ENCODE measurements around the gene NPTXR.

DNA sequence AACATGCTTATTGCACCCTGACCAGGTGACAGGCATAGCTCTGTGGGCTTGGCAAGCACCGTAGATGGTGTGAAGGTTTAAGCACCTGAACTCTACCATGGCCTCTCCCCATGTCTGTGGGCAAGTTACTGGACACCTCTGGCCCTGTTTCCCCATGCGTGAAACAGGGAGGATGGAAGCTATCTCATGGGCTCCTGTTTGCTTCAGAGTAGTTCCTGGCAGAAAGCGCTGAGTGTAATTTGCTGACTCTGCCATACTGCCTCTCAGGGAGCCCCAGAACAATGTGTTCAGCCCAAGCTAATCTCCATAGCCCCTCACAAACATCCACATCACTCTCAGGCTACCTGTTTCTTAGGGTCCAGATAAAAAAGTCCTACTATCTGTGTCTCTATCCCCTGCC is 25.8 kb upstream of the NPTXR start:
- TF ChIP-seq, protein P1, sequence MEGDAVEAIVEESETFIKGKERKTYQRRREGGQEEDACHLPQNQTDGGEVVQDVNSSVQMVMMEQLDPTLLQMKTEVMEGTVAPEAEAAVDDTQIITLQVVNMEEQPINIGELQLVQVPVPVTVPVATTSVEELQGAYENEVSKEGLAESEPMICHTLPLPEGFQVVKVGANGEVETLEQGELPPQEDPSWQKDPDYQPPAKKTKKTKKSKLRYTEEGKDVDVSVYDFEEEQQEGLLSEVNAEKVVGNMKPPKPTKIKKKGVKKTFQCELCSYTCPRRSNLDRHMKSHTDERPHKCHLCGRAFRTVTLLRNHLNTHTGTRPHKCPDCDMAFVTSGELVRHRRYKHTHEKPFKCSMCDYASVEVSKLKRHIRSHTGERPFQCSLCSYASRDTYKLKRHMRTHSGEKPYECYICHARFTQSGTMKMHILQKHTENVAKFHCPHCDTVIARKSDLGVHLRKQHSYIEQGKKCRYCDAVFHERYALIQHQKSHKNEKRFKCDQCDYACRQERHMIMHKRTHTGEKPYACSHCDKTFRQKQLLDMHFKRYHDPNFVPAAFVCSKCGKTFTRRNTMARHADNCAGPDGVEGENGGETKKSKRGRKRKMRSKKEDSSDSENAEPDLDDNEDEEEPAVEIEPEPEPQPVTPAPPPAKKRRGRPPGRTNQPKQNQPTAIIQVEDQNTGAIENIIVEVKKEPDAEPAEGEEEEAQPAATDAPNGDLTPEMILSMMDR (IDR thresholded peaks at IDR 0.05), result no peak
- no peak for TF ChIP-seq POLR2A (IDR thresholded peaks at IDR 0.05)

Data from right lobe of liver (tissue), 4 donors.